CD4-positive, alpha-beta T cell (primary cell): ENCODE data around the gene ZKSCAN5. TPM values are rescaled to one million over a fixed set of nuclear protein-coding genes. Genes with fewer than 3 reads are reported as not detected.

Source experiments
- ATAC-seq: fragments of 200-7000 bp; cut with Tn5 transposase; one replicate; pipeline ENCODE4 v1.10.0; 2022; ENCODE audit warnings: mild to moderate bottlenecking; ENCODE audit not compliant: poor library complexity
- CTCF ChIA-PET: fragments of 350-600 bp; sonication (Branson Sonifier 250); formaldehyde crosslinking; loops from one replicate; lab custom pipeline; 2021; ENCODE audit warnings: antibody characterized with exemption, inconsistent platforms; lab: Charles Lee
- POLR2A ChIA-PET: fragments of 350-600 bp; sonication (Branson Sonifier 250); formaldehyde crosslinking; loops from one replicate; lab custom pipeline; 2021; ENCODE audit warnings: antibody characterized with exemption, inconsistent platforms; lab: Charles Lee
- DNase-seq, 14 experiments: peaks; one replicate each; pipeline ENCODE4 v3.0.0-alpha.2; 2013 to 2020; ENCODE audit warnings: mixed read lengths in 2 of 14
- H3K27ac ChIP-seq, 2 donors: one replicate each; pipeline versions ENCODE4 v1.5.1 to v1.7.0; 2013; ENCODE audit warnings: low read length in 2 of 2, low read depth in 1 of 2, mild to moderate bottlenecking in 1 of 2
- H3K27me3 ChIP-seq, 2 experiments: 1 replicate in 1 of 2; 2 replicates in 1 of 2; pipeline versions ENCODE4 v1.6.1 to v1.7.0; 2013; ENCODE audit warnings: low read length in 2 of 2, control low read depth in 1 of 2, mild to moderate bottlenecking in 1 of 2, moderate library complexity in 1 of 2; ENCODE audit not compliant: insufficient read depth in 2 of 2, control insufficient read depth in 1 of 2
- H3K36me3 ChIP-seq: one replicate; pipeline ENCODE4 v1.6.1; 2013; ENCODE audit warnings: low read length, control low read depth; ENCODE audit not compliant: insufficient read depth
- H3K4me1 ChIP-seq: one replicate; pipeline ENCODE4 v1.6.1; 2013; ENCODE audit warnings: low read length, control low read depth; ENCODE audit not compliant: insufficient read depth
- H3K4me3 ChIP-seq: one replicate; pipeline ENCODE4 v1.5.1; 2013; ENCODE audit warnings: mild to moderate bottlenecking, low read length, moderate library complexity
- H3K9me3 ChIP-seq, 2 experiments: 1 replicate in 1 of 2; 2 replicates in 1 of 2; pipeline versions ENCODE4 v1.6.1 to v1.7.0; 2013; ENCODE audit warnings: low read length in 2 of 2, mild to moderate bottlenecking in 2 of 2, control low read depth in 1 of 2, moderate library complexity in 1 of 2; ENCODE audit not compliant: control insufficient read depth in 1 of 2, insufficient read depth in 1 of 2
- H3K27ac Mint-ChIP-seq: one replicate; pipeline ENCODE4 v1.8.0; 2020; ENCODE audit warnings: mixed read lengths
- H3K27me3 Mint-ChIP-seq: one replicate; pipeline ENCODE4 v1.8.0; 2021; ENCODE audit warnings: mixed read lengths
- H3K36me3 Mint-ChIP-seq: one replicate; pipeline ENCODE4 v1.8.0; 2021; ENCODE audit warnings: low read depth, mixed read lengths
- H3K4me1 Mint-ChIP-seq: one replicate; pipeline ENCODE4 v1.8.0; 2021; ENCODE audit warnings: low read depth, mixed read lengths
- H3K4me3 Mint-ChIP-seq: one replicate; pipeline ENCODE4 v1.8.0; 2020; ENCODE audit warnings: mild to moderate bottlenecking, mixed read lengths
- H3K9me3 Mint-ChIP-seq: one replicate; pipeline ENCODE4 v1.8.0; 2020; ENCODE audit warnings: mixed read lengths
- CTCF ChIP-seq: fragments of 200-600 bp; IDR thresholded peaks from one replicate; pipeline ENCODE4 v1.8.0; 2022; ENCODE audit warnings: antibody characterized with exemption, mild to moderate bottlenecking
- intact Hi-C, 2 experiments: fragments of 100-400 bp; cut with DNase I in 1 of 2; cut with micrococcal nuclease in 1 of 2; formaldehyde crosslinking; loops; one replicate each; pipeline versions ENCODE4 v1.15.1 to v1.9.0; 2023 to 2025; cut with DNase I, micrococcal nuclease
- total RNA-seq, 174 experiments: library from RNA in 2 of 174; stranded (reverse) in 2 of 174; gene quantifications; one replicate each; pipeline ENCODE4 v1.2.3 and lab custom pipeline; 2021 to 2026

The ZKSCAN5 gene
- total RNA-seq, 2 experiments from 2014 or later = 3.8 to 4.4 TPM

- Mint-ChIP-seq H3K36me3 (peaks cover 64% of the 10 kb centered on the region), H3K9me3 (no peaks in the 10 kb centered on the region), H3K4me3 (peak overlapping the region; percentile 25), H3K4me1 (peaks cover 45% of the 10 kb centered on the region), H3K27me3 (no peaks in the 10 kb centered on the region), H3K27ac (peak overlapping the region; percentile 53)
- Histone ChIP-seq H3K27me3 (no peaks in the 10 kb centered on the region), H3K4me1 (peaks cover 45% of the 10 kb centered on the region), H3K4me3 (no peak overlapping the region), H3K9me3 (no peaks in the 10 kb centered on the region), H3K36me3 (peaks cover 58% of the 10 kb centered on the region), H3K27ac (peak overlapping the region in 1 of 2 donors; percentile 11)
- intact Hi-C loops = loop anchor here in 1 of 2 experiments (2.0 kb wide), 1 partner anchor 22 kb away; the partner anchor contains the start of genes CPSF4 and PTCD1
- ChIA-PET CTCF (no interaction called here), POLR2A (no interaction called here)
- no peak for TF ChIP-seq CTCF
- no peak for DNase-seq
- ATAC-seq = no peak
Observed at GRCh38 chr7:99460651-99461050, 43.8 kb upstream of the ZKSCAN5 start.

GRCh38 chr7:99461221-99461620 is 43.2 kb upstream of the ZKSCAN5 start:
- Mint-ChIP-seq H3K27me3 (no peaks in the 10 kb centered on the region), H3K4me1 (peaks cover 50% of the 10 kb centered on the region), H3K27ac (peak overlapping the region; percentile 53), H3K4me3 (no peak overlapping the region), H3K36me3 (peaks cover 68% of the 10 kb centered on the region), H3K9me3 (no peaks in the 10 kb centered on the region)
- CTCF ChIA-PET = no interaction called here
- intact Hi-C loops = loop anchor here in 1 of 2 experiments (2.0 kb wide), 1 partner anchor 22 kb away; the partner anchor contains the start of genes CPSF4 and PTCD1
- ATAC-seq (no peak), DNase-seq (no peak)
- POLR2A ChIA-PET = no interaction called here
- H3K27me3 ChIP-seq = no peaks in the 10 kb centered on the region
- no peak overlapping the region for H3K4me3 ChIP-seq
- peak overlapping the region in 1 of 2 donors; percentile 11 for H3K27ac ChIP-seq
- TF ChIP-seq CTCF = no peak
- peaks cover 49% of the 10 kb centered on the region for H3K4me1 ChIP-seq
- no peaks in the 10 kb centered on the region for H3K9me3 ChIP-seq
- peaks cover 57% of the 10 kb centered on the region for H3K36me3 ChIP-seq

- Mint-ChIP-seq H3K27ac (peak overlapping the region; percentile 91), H3K27me3 (no peaks in the 10 kb centered on the region), H3K36me3 (peaks cover 27% of the 10 kb centered on the region), H3K9me3 (no peaks in the 10 kb centered on the region), H3K4me1 (peaks cover 35% of the 10 kb centered on the region), H3K4me3 (peak overlapping the region; percentile 92)
- ChIA-PET CTCF (interaction anchor here (1.0 kb wide), 1 partner anchor 100 kb away, joined by 3 read pairs; no protein-coding TSS in a partner anchor), POLR2A (interaction anchor here (0.7 to 2.8 kb wide), 7 partner anchors 35 to 692 kb away, joined by 3 to 14 read pairs (median 6); partner anchors contain the start of genes BUD31, ZKSCAN5, ZNF394 and ZNF655)
- no peak for DNase-seq
- no peaks in the 10 kb centered on the region for H3K27me3 ChIP-seq
- no peak for TF ChIP-seq CTCF
- peaks cover 51% of the 10 kb centered on the region for H3K4me1 ChIP-seq
- intact Hi-C loops = loop anchor here in 1 of 2 experiments (2.0 kb wide), 1 partner anchor 57 kb away; the partner anchor contains the start of genes BUD31 and PDAP1
- H3K36me3 ChIP-seq = peaks cover 16% of the 10 kb centered on the region
- peak overlapping the region; percentile 64 to 68 for H3K27ac ChIP-seq
- ATAC-seq = peak; percentile 7
- peak overlapping the region; percentile 92 for H3K4me3 ChIP-seq
- H3K9me3 ChIP-seq = no peaks in the 10 kb centered on the region
Observed at GRCh38 chr7:99465421-99465768, 39.1 kb upstream of the ZKSCAN5 start.
